ENCODE measurements around the gene DDX17.

DNA sequence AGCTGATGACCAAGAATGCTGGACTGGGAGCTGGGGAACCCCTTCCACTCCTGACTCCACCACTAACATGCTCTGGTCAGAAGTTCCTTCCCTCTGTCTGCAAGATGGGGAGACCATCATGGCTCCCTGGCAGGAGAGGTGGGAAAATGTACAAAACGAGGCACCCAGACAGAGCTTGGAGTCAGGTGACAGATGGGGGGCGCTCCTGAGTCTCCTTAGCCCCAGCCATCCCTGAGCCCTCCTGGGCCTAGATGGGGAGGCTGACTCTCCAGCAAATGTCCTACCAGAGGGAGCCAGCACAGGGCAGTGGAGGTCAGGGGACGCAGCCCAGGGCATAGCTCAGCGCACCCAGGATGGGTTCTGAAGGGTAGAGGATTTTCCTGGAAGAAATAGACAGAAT lies 71.1 kb downstream of the DDX17 start:
- TF ChIP-seq POLR2A (IDR thresholded peaks at IDR 0.05) = no peak
- no peak for TF ChIP-seq CTCF (IDR thresholded peaks at IDR 0.05)
- no peak for TF ChIP-seq POLR2AphosphoS5 (IDR thresholded peaks at IDR 0.05)
- no peak for TF ChIP-seq EP300 (IDR thresholded peaks at IDR 0.05)
